Measurements from ENCODE around the gene R3HDM1.

The R3HDM1 gene

GRCh38 chr2:135637456-135638087 is 106.3 kb downstream of the R3HDM1 start:
- TF ChIP-seq CTCF (IDR thresholded peaks at IDR 0.05; ENCODE audit: low read depth, low read length, poor library complexity, severe bottlenecking), result no peak
- TF ChIP-seq EZH2phosphoT487 (IDR thresholded peaks at IDR 0.05; ENCODE audit: borderline replicate concordance, low read length), result no peak
- H3K79me2 ChIP-seq (ENCODE audit: control insufficient read depth, low read length), result no peaks in the 10 kb centered on the region
- H3K36me3 ChIP-seq (ENCODE audit: control insufficient read depth, low read length), result peaks cover 63% of the 10 kb centered on the region
- H3K27me3 ChIP-seq (ENCODE audit: control insufficient read depth, low read length), result no peaks in the 10 kb centered on the region
- no peaks in the 10 kb centered on the region for H3K9me2 ChIP-seq (replicated peaks; ENCODE audit: control insufficient read depth, low read length)
- H3F3A ChIP-seq (ENCODE audit: control insufficient read depth, insufficient read depth), result no peaks in the 10 kb centered on the region; the same call in 1 of the 2 replicates
- no peaks in the 10 kb centered on the region for H3K4me1 ChIP-seq (ENCODE audit: control insufficient read depth, low read length)
- H3K27ac ChIP-seq (ENCODE audit: low read depth, low read length), result no peak overlapping the region
- H4K20me1 ChIP-seq (ENCODE audit: control insufficient read depth, insufficient read depth, low read depth, low read length), result no peaks in the 10 kb centered on the region
- H3K4me2 ChIP-seq (ENCODE audit: low read length), result no peak overlapping the region
- no peak overlapping the region for H3K4me3 ChIP-seq (ENCODE audit: low read length)
- H3K9me3 ChIP-seq (ENCODE audit: control insufficient read depth, insufficient read depth, low read length), result no peaks in the 10 kb centered on the region

- Histone ChIP-seq H3K4me1 (ENCODE audit: control insufficient read depth, low read length) (no peaks in the 10 kb centered on the region), H3K27me3 (ENCODE audit: control insufficient read depth, low read length) (no peaks in the 10 kb centered on the region), H3K9me3 (ENCODE audit: control insufficient read depth, insufficient read depth, low read length) (no peaks in the 10 kb centered on the region), H3K4me3 (ENCODE audit: low read length) (no peak overlapping the region), H3K27ac (ENCODE audit: low read depth, low read length) (no peak overlapping the region), H3K79me2 (ENCODE audit: control insufficient read depth, low read length) (no peaks in the 10 kb centered on the region), H3K4me2 (ENCODE audit: low read length) (no peak overlapping the region), H3K9me2 (replicated peaks; ENCODE audit: control insufficient read depth, low read length) (no peaks in the 10 kb centered on the region), H3K36me3 (ENCODE audit: control insufficient read depth, low read length) (peaks cover 67% of the 10 kb centered on the region), H3F3A (ENCODE audit: control insufficient read depth, insufficient read depth) (no peaks in the 10 kb centered on the region; the same call in 1 of the 2 replicates), H4K20me1 (ENCODE audit: control insufficient read depth, insufficient read depth, low read depth, low read length) (no peaks in the 10 kb centered on the region)
- TF ChIP-seq EZH2phosphoT487 (IDR thresholded peaks at IDR 0.05; ENCODE audit: borderline replicate concordance, low read length) (no peak), CTCF (IDR thresholded peaks at IDR 0.05; ENCODE audit: low read depth, low read length, poor library complexity, severe bottlenecking) (no peak)
Measured at GRCh38 chr2:135638825-135639224, 107.5 kb downstream of the R3HDM1 start.

GRCh38 chr2:135641156-135642068 is 110.1 kb downstream of the R3HDM1 start:
- Histone ChIP-seq H3K79me2 (ENCODE audit: control insufficient read depth, low read length) (no peaks in the 10 kb centered on the region), H3K4me1 (ENCODE audit: control insufficient read depth, low read length) (no peaks in the 10 kb centered on the region), H3K27me3 (ENCODE audit: control insufficient read depth, low read length) (no peaks in the 10 kb centered on the region), H3F3A (ENCODE audit: control insufficient read depth, insufficient read depth) (no peaks in the 10 kb centered on the region; the same call in 1 of the 2 replicates), H3K4me3 (ENCODE audit: low read length) (no peak overlapping the region), H3K9me3 (ENCODE audit: control insufficient read depth, insufficient read depth, low read length) (no peaks in the 10 kb centered on the region), H3K4me2 (ENCODE audit: low read length) (no peak overlapping the region), H4K20me1 (ENCODE audit: control insufficient read depth, insufficient read depth, low read depth, low read length) (no peaks in the 10 kb centered on the region), H3K27ac (ENCODE audit: low read depth, low read length) (no peak overlapping the region), H3K36me3 (ENCODE audit: control insufficient read depth, low read length) (peaks cover 71% of the 10 kb centered on the region), H3K9me2 (replicated peaks; ENCODE audit: control insufficient read depth, low read length) (no peaks in the 10 kb centered on the region)
- TF ChIP-seq EZH2phosphoT487 (IDR thresholded peaks at IDR 0.05; ENCODE audit: borderline replicate concordance, low read length), result no peak
- TF ChIP-seq CTCF (IDR thresholded peaks at IDR 0.05; ENCODE audit: low read depth, low read length, poor library complexity, severe bottlenecking), result no peak
